ENCODE measurements around the gene TPH2.
A peak's percentile ranks its signal among the peaks of the same experiment; 100 is the strongest.

The TPH2 gene

GRCh38 chr12:71938728-71939385 lies at the start of gene TPH2:
Gene TPH2, plus strand, starts transcription at chr12:71938845. Its CDS starts 142 bp downstream, at chr12:71938987.
- DNase-seq, result peak in 32 of 51 donors; percentile 4 to 41 (median 19)

- no peak for DNase-seq
Measured at GRCh38 chr12:71890475-71890874, 48.2 kb upstream of the TPH2 start.

GRCh38 chr12:71892059-71892458 lies 46.6 kb upstream of the TPH2 start:
- no peak for DNase-seq

- no peak for DNase-seq
Measured at GRCh38 chr12:71896205-71896882, 42.3 kb upstream of the TPH2 start.

GRCh38 chr12:71900091-71900490 lies 38.6 kb upstream of the TPH2 start:
- DNase-seq, result no peak

- DNase-seq, result no peak
Measured at GRCh38 chr12:71904629-71905028, 34.0 kb upstream of the TPH2 start.

GRCh38 chr12:71935594-71935993 lies 3.1 kb upstream of the TPH2 start:
- DNase-seq, result no peak

GRCh38 chr12:71940068-71940467 lies 1.4 kb downstream of the TPH2 start:
- no peak for DNase-seq

- no peak for DNase-seq
Measured at GRCh38 chr12:71941174-71941573, 2.5 kb downstream of the TPH2 start.

GRCh38 chr12:71942259-71942658 lies 3.6 kb downstream of the TPH2 start:
- no peak for DNase-seq

- DNase-seq, result no peak
Measured at GRCh38 chr12:71942703-71943102, 4.1 kb downstream of the TPH2 start.

- no peak for DNase-seq
Measured at GRCh38 chr12:71945121-71945520, 6.5 kb downstream of the TPH2 start.

GRCh38 chr12:71945883-71946282 lies 7.2 kb downstream of the TPH2 start:
- DNase-seq, result no peak

- peak in 14 of 51 donors; percentile 0 to 50 (median 14) for DNase-seq
Measured at GRCh38 chr12:71947645-71948105, 9.0 kb downstream of the TPH2 start.

- DNase-seq, result no peak
Measured at GRCh38 chr12:71948390-71948789, 9.7 kb downstream of the TPH2 start.

GRCh38 chr12:71949646-71950045 lies 11.0 kb downstream of the TPH2 start:
- DNase-seq, result no peak

GRCh38 chr12:71950404-71950803 lies 11.8 kb downstream of the TPH2 start:
- DNase-seq, result no peak

GRCh38 chr12:71950819-71951218 lies 12.2 kb downstream of the TPH2 start:
- no peak for DNase-seq

- no peak for DNase-seq
Measured at GRCh38 chr12:71954083-71954778, 15.6 kb downstream of the TPH2 start.

- DNase-seq, result no peak
Measured at GRCh38 chr12:71954861-71955260, 16.2 kb downstream of the TPH2 start.

GRCh38 chr12:71955970-71956369 lies 17.3 kb downstream of the TPH2 start:
- no peak for DNase-seq

- DNase-seq, result no peak
Measured at GRCh38 chr12:71958056-71958455, 19.4 kb downstream of the TPH2 start.

GRCh38 chr12:71958457-71958856 lies 19.8 kb downstream of the TPH2 start:
- DNase-seq, result no peak

All from hypothalamus (tissue), 51 donors.